Skin epidermis (tissue), 12 donors: ENCODE results near the gene CCDC6.
A peak's percentile ranks its signal among the peaks of the same experiment; 100 is the strongest.

ENCODE experiments used
- H3K27ac ChIP-seq, 21 experiments: fragments of 200-600 bp; sonication (generic) in 11 of 21; one replicate each; pipeline ENCODE4 v1.5.0; 2020; ENCODE audit warnings: mild to moderate bottlenecking in 3 of 21, inconsistent platforms in 2 of 21, moderate library complexity in 2 of 21
- H3K4me3 ChIP-seq, 7 experiments: fragments of 200-600 bp; sonication (generic) in 2 of 7; one replicate each; pipeline ENCODE4 v1.5.0; 2020; ENCODE audit warnings: inconsistent platforms in 2 of 7, mild to moderate bottlenecking in 2 of 7, moderate library complexity in 1 of 7

Gene CCDC6

GRCh38 chr10:59907918-59908807 lies 1.8 kb upstream of the CCDC6 start:
- Histone ChIP-seq H3K27ac (peak overlapping the region in 20 of 21 experiments; percentile 33 to 97 (median 91)), H3K4me3 (peak overlapping the region; percentile 19 to 94 (median 38))

- Histone ChIP-seq H3K4me3 (peak overlapping the region in 6 of 7 experiments; percentile 27 to 94 (median 76)), H3K27ac (peak overlapping the region in 19 of 21 experiments; percentile 33 to 97 (median 92))
These were observed 1.2 kb upstream of the CCDC6 start for GRCh38 chr10:59907537-59907917.

- peak overlapping the region; percentile 62 to 95 (median 85) for H3K4me3 ChIP-seq
- peak overlapping the region; percentile 57 to 97 (median 92) for H3K27ac ChIP-seq
These were observed 482 bp downstream of the CCDC6 start for GRCh38 chr10:59905731-59906416.

- Histone ChIP-seq H3K27ac (peak overlapping the region; percentile 57 to 97 (median 92)), H3K4me3 (peak overlapping the region; percentile 62 to 95 (median 85))
These were observed 1.2 kb downstream of the CCDC6 start for GRCh38 chr10:59905066-59905730.

GRCh38 chr10:59904426-59905065 lies 1.8 kb downstream of the CCDC6 start:
- Histone ChIP-seq H3K27ac (peak overlapping the region in 16 of 21 experiments; percentile 85 to 97 (median 92)), H3K4me3 (peak overlapping the region; percentile 62 to 95 (median 85))

GRCh38 chr10:59903871-59904270 lies 2.5 kb downstream of the CCDC6 start:
- Histone ChIP-seq H3K27ac (peak overlapping the region in 6 of 21 experiments; percentile 11 to 95 (median 58)), H3K4me3 (peak overlapping the region in 3 of 7 experiments; percentile 62 to 86 (median 85))

- no peak overlapping the region for H3K4me3 ChIP-seq
- peak overlapping the region in 1 of 21 experiments; percentile 59 for H3K27ac ChIP-seq
These were observed 4.3 kb downstream of the CCDC6 start for GRCh38 chr10:59902016-59902415.

GRCh38 chr10:59901470-59901869 lies 4.9 kb downstream of the CCDC6 start:
- H3K27ac ChIP-seq: peak overlapping the region in 2 of 21 experiments; percentile 59 to 64
- H3K4me3 ChIP-seq: no peak overlapping the region

- Histone ChIP-seq H3K27ac (peak overlapping the region in 10 of 21 experiments; percentile 2 to 73 (median 42)), H3K4me3 (no peak overlapping the region)
These were observed 6.2 kb downstream of the CCDC6 start for GRCh38 chr10:59900048-59900727.

GRCh38 chr10:59898125-59898835 lies 8.1 kb downstream of the CCDC6 start:
- no peak overlapping the region for H3K4me3 ChIP-seq
- H3K27ac ChIP-seq: peak overlapping the region in 2 of 21 experiments; percentile 46 to 67

GRCh38 chr10:59896191-59896590 lies 10.2 kb downstream of the CCDC6 start:
- peak overlapping the region in 1 of 21 experiments; percentile 2 for H3K27ac ChIP-seq
- no peak overlapping the region for H3K4me3 ChIP-seq

- H3K4me3 ChIP-seq: no peak overlapping the region
- H3K27ac ChIP-seq: peak overlapping the region in 2 of 21 experiments; percentile 2 to 30
These were observed 10.7 kb downstream of the CCDC6 start for GRCh38 chr10:59895629-59896116.

- Histone ChIP-seq H3K27ac (peak overlapping the region in 2 of 21 experiments; percentile 21 to 35), H3K4me3 (no peak overlapping the region)
These were observed 12.2 kb downstream of the CCDC6 start for GRCh38 chr10:59894114-59894513.

GRCh38 chr10:59892697-59893096 lies 13.7 kb downstream of the CCDC6 start:
- Histone ChIP-seq H3K27ac (peak overlapping the region in 3 of 21 experiments; percentile 20 to 73 (median 41)), H3K4me3 (no peak overlapping the region)

- H3K4me3 ChIP-seq: no peak overlapping the region
- H3K27ac ChIP-seq: peak overlapping the region in 7 of 21 experiments; percentile 3 to 73 (median 20)
These were observed 14.4 kb downstream of the CCDC6 start for GRCh38 chr10:59891936-59892335.

GRCh38 chr10:59891349-59891748 lies 15.0 kb downstream of the CCDC6 start:
- H3K4me3 ChIP-seq: no peak overlapping the region
- H3K27ac ChIP-seq: peak overlapping the region in 4 of 21 experiments; percentile 3 to 73 (median 9)

GRCh38 chr10:59888781-59889435 lies 17.4 kb downstream of the CCDC6 start:
- Histone ChIP-seq H3K4me3 (no peak overlapping the region), H3K27ac (no peak overlapping the region)
